Activated naive CD4-positive, alpha-beta T cell treated with anti-CD3 and anti-CD28 coated beads, Interleukin-2, amount 50 U/mL, for 72 hours (primary cell): ENCODE measurements around the gene MOGAT1. TPM values are rescaled to one million over a fixed set of nuclear protein-coding genes. Genes with fewer than 3 reads are reported as not detected.

ENCODE experiments used
- ATAC-seq, 2 donors: fragments of 150-1000 bp; cut with Tn5 transposase; 2 replicates each; pipeline ENCODE4 v1.10.0; 2021; ENCODE audit warnings: mild to moderate bottlenecking in 2 of 2, moderate library complexity in 2 of 2
- DNase-seq, 2 donors: peaks; one replicate each; pipeline ENCODE4 v3.0.0; 2021 to 2022; ENCODE audit warnings: low spot score in 2 of 2
- H3K27ac Mint-ChIP-seq, 2 donors: one replicate each; pipeline ENCODE4 v1.8.0; 2022; ENCODE audit warnings: mild to moderate bottlenecking in 2 of 2, mixed read lengths in 2 of 2
- H3K36me3 Mint-ChIP-seq, 2 donors: one replicate each; pipeline ENCODE4 v1.8.0; 2022; ENCODE audit warnings: mixed read lengths in 2 of 2
- H3K9me3 Mint-ChIP-seq, 2 donors: one replicate each; pipeline ENCODE4 v1.8.0; 2022; ENCODE audit warnings: mixed read lengths in 2 of 2
- total RNA-seq, 2 donors: library from RNA; stranded (reverse); gene quantifications; one replicate each; pipeline ENCODE4 v1.2.3, GENCODE V29; 2022

The MOGAT1 gene, protein sequence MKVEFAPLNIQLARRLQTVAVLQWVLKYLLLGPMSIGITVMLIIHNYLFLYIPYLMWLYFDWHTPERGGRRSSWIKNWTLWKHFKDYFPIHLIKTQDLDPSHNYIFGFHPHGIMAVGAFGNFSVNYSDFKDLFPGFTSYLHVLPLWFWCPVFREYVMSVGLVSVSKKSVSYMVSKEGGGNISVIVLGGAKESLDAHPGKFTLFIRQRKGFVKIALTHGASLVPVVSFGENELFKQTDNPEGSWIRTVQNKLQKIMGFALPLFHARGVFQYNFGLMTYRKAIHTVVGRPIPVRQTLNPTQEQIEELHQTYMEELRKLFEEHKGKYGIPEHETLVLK
- not detected for total RNA-seq

- no peak for DNase-seq
- peaks cover 0 to 14% of the 10 kb centered on the region in 2 donors for H3K36me3 Mint-ChIP-seq
- peak; percentile 34 to 72 for ATAC-seq
- H3K27ac Mint-ChIP-seq = no peak within 1 kb of the TSS
- H3K9me3 Mint-ChIP-seq = no peaks in the 10 kb centered on the region
These were observed at the start of gene MOGAT1 for GRCh38 chr2:222671259-222672067. Gene MOGAT1, plus strand, starts transcription at chr2:222671658. Its CDS starts 128 bp downstream, at chr2:222671786.

DNA sequence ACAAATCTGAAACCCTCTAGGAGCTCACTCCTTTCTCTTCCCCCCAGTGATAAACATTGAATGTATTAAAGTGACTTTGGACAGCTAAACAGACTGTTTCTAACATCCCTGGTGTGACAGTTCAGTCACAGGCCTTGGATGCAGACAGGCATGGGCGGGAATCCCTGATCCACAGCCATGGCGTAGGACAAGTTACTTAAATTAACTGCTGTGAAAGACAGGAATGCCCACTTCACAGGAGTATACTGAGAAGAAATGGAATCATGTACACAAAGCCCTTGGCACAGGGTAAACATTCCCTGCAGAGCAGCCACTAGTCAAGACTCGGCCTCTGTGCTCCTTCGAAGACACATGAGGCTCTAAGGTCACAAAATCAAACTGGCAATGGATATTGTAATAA, 49.6 kb upstream of the MOGAT1 start:
- H3K36me3 Mint-ChIP-seq = peaks cover 6 to 15% of the 10 kb centered on the region in 2 donors
- no peak overlapping the region for H3K27ac Mint-ChIP-seq
- ATAC-seq = no peak
- H3K9me3 Mint-ChIP-seq = no peaks in the 10 kb centered on the region
- DNase-seq = no peak

GRCh38 chr2:222622910-222623309, 48.5 kb upstream of the MOGAT1 start:
- no peaks in the 10 kb centered on the region for H3K9me3 Mint-ChIP-seq
- DNase-seq (no peak), ATAC-seq (no peak)
- H3K27ac Mint-ChIP-seq = no peak overlapping the region
- peaks cover 16 to 25% of the 10 kb centered on the region in 2 donors for H3K36me3 Mint-ChIP-seq

DNA sequence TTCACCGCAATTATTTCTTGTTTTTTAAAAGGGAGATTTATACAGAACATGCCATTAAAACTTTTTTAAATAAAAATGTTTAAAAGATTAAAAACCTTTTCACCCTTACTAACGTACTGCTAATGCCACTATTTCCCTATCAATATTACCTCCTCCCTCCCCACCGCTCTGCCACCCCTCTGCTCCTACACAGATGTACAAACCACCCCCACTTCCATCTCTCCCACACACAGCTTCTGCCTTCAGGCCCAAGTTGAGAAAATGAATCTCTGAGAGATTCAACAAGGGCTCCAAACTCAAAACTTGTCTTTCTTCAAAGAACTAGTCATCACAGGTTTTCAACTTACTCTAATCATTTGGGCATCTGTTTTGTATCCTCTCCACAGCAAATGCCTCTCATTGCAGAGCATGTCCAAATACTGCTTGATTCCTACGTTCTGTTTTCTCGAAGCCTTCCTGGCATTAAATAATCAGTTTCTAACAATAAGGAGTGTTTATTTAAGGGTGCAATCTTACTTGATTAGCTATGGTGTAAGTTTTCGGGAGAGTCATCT, 47.6 kb upstream of the MOGAT1 start:
- H3K27ac Mint-ChIP-seq = peak overlapping the region in 1 of 2 donors; percentile 92
- no peak for DNase-seq
- ATAC-seq = no peak
- H3K36me3 Mint-ChIP-seq = peaks cover 16 to 25% of the 10 kb centered on the region in 2 donors
- no peaks in the 10 kb centered on the region for H3K9me3 Mint-ChIP-seq

DNA sequence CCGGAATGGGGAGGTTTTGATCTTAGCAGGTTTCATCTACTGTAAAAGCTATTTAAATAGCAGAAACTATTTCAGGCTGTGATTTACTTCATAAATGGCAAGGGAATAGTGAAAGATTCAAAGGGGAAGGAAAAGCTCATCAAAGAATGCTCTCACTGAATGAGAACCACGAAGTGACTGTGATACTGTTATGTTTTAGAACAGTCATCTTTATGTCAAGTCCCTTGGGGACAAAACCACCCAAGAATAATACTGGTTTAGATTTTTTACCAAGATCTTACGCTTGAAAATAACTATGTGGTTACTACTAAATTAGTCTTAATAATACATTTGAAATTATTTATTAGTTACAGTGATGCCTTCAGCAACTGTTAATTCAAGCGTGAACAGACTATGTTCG, 43.7 kb upstream of the MOGAT1 start:
- Mint-ChIP-seq H3K36me3 (peaks cover 16 to 23% of the 10 kb centered on the region in 2 donors), H3K9me3 (no peaks in the 10 kb centered on the region), H3K27ac (peak overlapping the region in 1 of 2 donors; percentile 62)
- DNase-seq (no peak), ATAC-seq (no peak)

DNA sequence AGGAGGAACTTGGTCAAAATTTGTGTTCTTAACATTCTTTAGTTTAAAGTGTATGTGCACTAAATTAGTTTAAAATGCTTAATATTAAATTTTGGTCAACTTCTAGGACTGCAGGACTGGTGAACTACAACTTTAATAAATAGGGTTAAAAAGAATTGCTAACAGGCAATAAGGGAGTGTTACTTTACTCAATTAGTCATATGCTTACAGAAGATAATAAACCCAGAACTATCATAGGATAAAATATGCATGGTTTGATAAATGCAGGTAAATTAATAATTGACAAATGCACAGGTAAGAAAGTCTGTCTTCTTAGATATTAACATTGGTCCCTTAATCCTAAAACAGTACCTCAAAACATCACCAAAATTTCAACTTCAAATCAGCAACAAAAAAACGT, 36.2 kb upstream of the MOGAT1 start:
- Mint-ChIP-seq H3K9me3 (no peaks in the 10 kb centered on the region), H3K36me3 (peaks cover 18 to 20% of the 10 kb centered on the region in 2 donors), H3K27ac (peak overlapping the region in 1 of 2 donors; percentile 48)
- ATAC-seq = no peak
- DNase-seq = no peak

- peak overlapping the region in 1 of 2 donors; percentile 17 for H3K27ac Mint-ChIP-seq
These were observed 34.4 kb upstream of the MOGAT1 start for GRCh38 chr2:222637067-222637466.

GRCh38 chr2:222641336-222641735, 30.1 kb upstream of the MOGAT1 start:
- Mint-ChIP-seq H3K27ac (no peak overlapping the region), H3K9me3 (no peaks in the 10 kb centered on the region), H3K36me3 (peaks cover 34 to 41% of the 10 kb centered on the region in 2 donors)
- no peak for ATAC-seq
- no peak for DNase-seq

More at GRCh38 chr2:222637067-222637466, 34.4 kb upstream of the MOGAT1 start:
- no peak for ATAC-seq
- no peak for DNase-seq
- H3K9me3 Mint-ChIP-seq = no peaks in the 10 kb centered on the region
- peaks cover 24 to 27% of the 10 kb centered on the region in 2 donors for H3K36me3 Mint-ChIP-seq

- H3K9me3 Mint-ChIP-seq = no peaks in the 10 kb centered on the region
- ATAC-seq (no peak), DNase-seq (no peak)
- H3K27ac Mint-ChIP-seq = no peak overlapping the region
- peaks cover 20 to 35% of the 10 kb centered on the region in 2 donors for H3K36me3 Mint-ChIP-seq
These were observed 28.3 kb upstream of the MOGAT1 start for GRCh38 chr2:222643134-222643533.

DNA sequence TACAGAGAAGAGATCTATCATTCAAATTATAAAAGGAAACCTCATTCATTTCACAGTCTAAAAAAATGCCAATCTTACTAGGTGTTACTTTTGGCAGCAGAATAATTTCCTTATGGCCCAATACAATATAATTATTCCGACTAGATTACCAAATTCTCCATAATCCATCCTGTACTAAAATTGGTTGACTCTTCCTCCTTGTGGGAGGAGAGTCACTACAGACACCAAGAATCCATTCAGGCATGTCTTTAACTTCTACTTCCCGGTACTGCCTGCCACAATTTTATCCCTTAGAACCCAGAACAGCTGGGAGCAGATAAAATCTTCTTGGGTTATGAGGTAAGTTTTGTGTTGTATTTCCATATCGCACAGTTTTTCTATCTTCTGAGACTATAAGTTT, 25.4 kb upstream of the MOGAT1 start:
- H3K27ac Mint-ChIP-seq = no peak overlapping the region
- no peaks in the 10 kb centered on the region for H3K9me3 Mint-ChIP-seq
- no peak for ATAC-seq
- DNase-seq = no peak
- peaks cover 19 to 33% of the 10 kb centered on the region in 2 donors for H3K36me3 Mint-ChIP-seq

DNA sequence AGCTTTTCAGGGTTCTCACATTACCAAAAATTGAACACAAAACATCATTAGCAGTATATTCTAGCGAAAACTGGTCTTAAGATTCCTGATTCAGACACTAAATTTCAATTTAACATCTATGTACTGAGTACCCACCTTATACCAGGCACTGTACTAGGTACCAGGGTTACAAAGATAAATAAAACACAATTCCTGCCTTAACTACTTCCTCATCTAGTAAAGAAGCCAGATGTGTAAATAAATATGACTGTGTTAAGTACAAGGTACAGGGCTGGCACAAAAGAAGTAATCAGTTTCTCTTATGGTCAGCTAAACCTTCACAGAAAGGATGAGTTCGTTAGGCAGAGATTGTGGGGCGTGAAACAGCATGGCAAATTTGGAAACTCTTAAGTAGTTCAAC, 21.7 kb upstream of the MOGAT1 start:
- Mint-ChIP-seq H3K36me3 (peaks cover 5 to 25% of the 10 kb centered on the region in 2 donors), H3K27ac (no peak overlapping the region), H3K9me3 (no peaks in the 10 kb centered on the region)
- ATAC-seq (no peak), DNase-seq (no peak)

GRCh38 chr2:222651718-222652418, 19.6 kb upstream of the MOGAT1 start:
- no peak for ATAC-seq
- Mint-ChIP-seq H3K9me3 (no peaks in the 10 kb centered on the region), H3K36me3 (peaks cover 10 to 24% of the 10 kb centered on the region in 2 donors), H3K27ac (no peak overlapping the region)
- DNase-seq = no peak

- ATAC-seq (peak in 1 of 2 donors; percentile 42), DNase-seq (no peak)
- Mint-ChIP-seq H3K9me3 (no peaks in the 10 kb centered on the region), H3K27ac (peak overlapping the region; percentile 65), H3K36me3 (peaks cover 10 to 23% of the 10 kb centered on the region in 2 donors)
These were observed 18.8 kb upstream of the MOGAT1 start for GRCh38 chr2:222652491-222653255.

DNA sequence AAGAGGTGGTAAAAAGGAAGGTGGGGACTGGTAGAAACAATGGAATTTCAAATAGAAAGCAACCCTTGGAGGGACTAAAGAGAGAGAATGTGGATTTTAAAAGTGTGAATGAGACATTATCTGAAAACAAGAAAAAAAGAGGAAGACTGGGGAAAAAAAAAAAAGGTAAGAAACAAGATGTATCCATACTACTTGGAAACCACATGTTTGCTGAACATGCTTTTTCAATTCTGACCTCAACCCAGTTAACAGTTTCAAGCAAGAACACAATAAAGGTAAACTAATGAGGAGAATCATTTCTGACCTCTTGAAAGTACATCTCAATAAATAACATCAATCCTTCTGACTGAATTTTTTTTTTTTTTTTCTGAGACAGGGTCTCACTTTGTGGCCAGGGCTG, 18.2 kb upstream of the MOGAT1 start:
- no peak for DNase-seq
- peaks cover 10 to 23% of the 10 kb centered on the region in 2 donors for H3K36me3 Mint-ChIP-seq
- H3K27ac Mint-ChIP-seq = peak overlapping the region; percentile 65
- H3K9me3 Mint-ChIP-seq = no peaks in the 10 kb centered on the region
- no peak for ATAC-seq

GRCh38 chr2:222655787-222656525, 15.5 kb upstream of the MOGAT1 start, which contains the start of gene FARSB:
Gene FARSB, minus strand, starts transcription at chr2:222656092. Its CDS starts 19 bp downstream, at chr2:222656073.
- peak; percentile 88 to 90 for DNase-seq
- Mint-ChIP-seq H3K27ac (peak within 1 kb of the TSS; percentile 99 to 100), H3K9me3 (no peaks in the 10 kb centered on the region), H3K36me3 (peaks cover 10 to 20% of the 10 kb centered on the region in 2 donors)
- ATAC-seq = peak; percentile 93 to 96
